Ishikawa (cell line): ENCODE data around the gene GPATCH3.

Experiments used
- CREB1 ChIP-seq: IDR thresholded peaks from 2 replicates; pipeline ENCODE4 v1.6.1; 2012; ENCODE audit warnings: low read depth
- EGR1 ChIP-seq: IDR thresholded peaks from 2 replicates; pipeline ENCODE4 v1.6.1; 2012
- EP300 ChIP-seq: IDR thresholded peaks from 2 replicates; pipeline ENCODE4 v1.6.1; 2012; ENCODE audit warnings: borderline replicate concordance
- MAX ChIP-seq: IDR thresholded peaks from 2 replicates; pipeline ENCODE4 v1.6.1; 2012
- RAD21 ChIP-seq: IDR thresholded peaks from 2 replicates; pipeline ENCODE4 v1.6.1; 2012; ENCODE audit warnings: low read depth
- TAF1 ChIP-seq: IDR thresholded peaks from 2 replicates; pipeline ENCODE4 v1.6.1; 2012; ENCODE audit warnings: low read depth, mild to moderate bottlenecking
- TCF12 ChIP-seq: IDR thresholded peaks from 2 replicates; pipeline ENCODE4 v1.6.1; 2012; ENCODE audit warnings: low read depth
- YY1 ChIP-seq: IDR thresholded peaks from 2 replicates; pipeline ENCODE4 v1.6.1; 2012; ENCODE audit warnings: low read depth

- no peak for TF ChIP-seq EGR1
- TF ChIP-seq RAD21: peak; percentile 22; the same call in 1 of the 2 replicates
- TF ChIP-seq EP300: no peak
- no peak for TF ChIP-seq TCF12
- TF ChIP-seq YY1: no peak
- TF ChIP-seq CREB1: no peak
- TF ChIP-seq TAF1: no peak
- no peak for TF ChIP-seq MAX
These were observed 39.0 kb downstream of the GPATCH3 start for GRCh38 chr1:26861286-26861701.
